Measurements from ENCODE around the gene UBA52. TPM values are rescaled to one million over a fixed set of nuclear protein-coding genes. Genes with fewer than 3 reads are reported as not detected.
A peak's percentile ranks its signal among the peaks of the same experiment; 100 is the strongest.

Gene UBA52
- total RNA-seq, 4 donors from 2014 or later, result 512 to 719 (median 537) TPM

DNA sequence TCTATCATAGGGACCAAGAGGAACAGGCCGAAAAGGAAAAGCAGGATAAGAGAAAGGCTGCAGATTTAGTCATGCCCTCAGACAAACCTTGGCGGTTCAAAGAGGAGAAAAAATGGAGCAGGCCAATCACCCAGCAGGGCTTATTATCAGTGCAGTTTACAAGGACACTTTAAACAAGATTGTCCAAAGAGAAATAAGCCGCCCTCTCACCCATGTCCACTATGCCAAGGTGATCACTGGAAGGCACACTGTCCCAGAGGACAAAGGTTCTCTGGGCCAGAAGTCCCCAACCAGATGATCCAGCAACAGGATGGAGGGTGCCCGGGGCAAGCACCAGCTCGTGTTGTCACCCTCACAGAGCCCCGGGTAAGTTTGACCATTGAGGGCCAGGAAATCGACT lies 8.7 kb downstream of the UBA52 start:
- Histone ChIP-seq H3K9me3 (no peaks in the 10 kb centered on the region), H3K27me3 (no peaks in the 10 kb centered on the region), H3K36me3 (peaks cover 0 to 24% of the 10 kb centered on the region in 2 donors), H3K4me1 (no peaks in the 10 kb centered on the region), H3K4me3 (no peak overlapping the region), H3K27ac (no peak overlapping the region)
- intact Hi-C loops (cut with DNase I; ENCODE audit: low total_unique reads) (no loop called here), in situ Hi-C loops (cut with MboI; ENCODE audit: low sequenced_read_pairs in 4 of 4) (loop anchor here in 1 of 4 donors (25.0 kb wide), 1 partner anchor 257 kb away; the partner anchor contains the start of gene UPF1)
- ATAC-seq, result no peak
- no peak for DNase-seq
- TF ChIP-seq, protein P1, sequence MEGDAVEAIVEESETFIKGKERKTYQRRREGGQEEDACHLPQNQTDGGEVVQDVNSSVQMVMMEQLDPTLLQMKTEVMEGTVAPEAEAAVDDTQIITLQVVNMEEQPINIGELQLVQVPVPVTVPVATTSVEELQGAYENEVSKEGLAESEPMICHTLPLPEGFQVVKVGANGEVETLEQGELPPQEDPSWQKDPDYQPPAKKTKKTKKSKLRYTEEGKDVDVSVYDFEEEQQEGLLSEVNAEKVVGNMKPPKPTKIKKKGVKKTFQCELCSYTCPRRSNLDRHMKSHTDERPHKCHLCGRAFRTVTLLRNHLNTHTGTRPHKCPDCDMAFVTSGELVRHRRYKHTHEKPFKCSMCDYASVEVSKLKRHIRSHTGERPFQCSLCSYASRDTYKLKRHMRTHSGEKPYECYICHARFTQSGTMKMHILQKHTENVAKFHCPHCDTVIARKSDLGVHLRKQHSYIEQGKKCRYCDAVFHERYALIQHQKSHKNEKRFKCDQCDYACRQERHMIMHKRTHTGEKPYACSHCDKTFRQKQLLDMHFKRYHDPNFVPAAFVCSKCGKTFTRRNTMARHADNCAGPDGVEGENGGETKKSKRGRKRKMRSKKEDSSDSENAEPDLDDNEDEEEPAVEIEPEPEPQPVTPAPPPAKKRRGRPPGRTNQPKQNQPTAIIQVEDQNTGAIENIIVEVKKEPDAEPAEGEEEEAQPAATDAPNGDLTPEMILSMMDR (IDR thresholded peaks at IDR 0.05 in 4 of 5, conservative IDR thresholded peaks at IDR 0.05 in 1 of 5), result no peak
- no peak for TF ChIP-seq POLR2A (IDR thresholded peaks at IDR 0.05)

DNA sequence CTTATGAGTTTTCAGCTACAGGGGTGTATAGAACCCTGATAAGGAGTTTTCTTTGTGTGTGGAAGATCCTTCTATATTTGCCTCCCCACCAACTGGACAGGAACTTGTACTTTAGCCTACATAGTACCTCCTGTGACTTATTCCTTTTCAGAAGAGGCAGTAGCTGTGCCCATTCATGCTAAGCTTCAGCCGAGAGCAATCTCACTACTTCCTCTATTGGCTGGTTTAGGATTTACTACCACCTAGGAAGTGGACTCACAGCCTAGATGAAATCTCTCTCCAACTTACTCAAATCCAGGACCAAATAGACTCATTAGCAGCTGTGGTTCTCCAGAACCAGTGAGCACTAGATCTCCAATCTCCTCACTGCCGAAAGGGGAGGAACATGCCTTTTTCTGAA lies 14.6 kb downstream of the UBA52 start:
- in situ Hi-C loops (cut with MboI; ENCODE audit: low sequenced_read_pairs in 4 of 4), result loop anchor here in 1 of 4 donors (25.0 kb wide), 1 partner anchor 251 kb away; the partner anchor contains the start of gene UPF1
- no peak for TF ChIP-seq POLR2A (IDR thresholded peaks at IDR 0.05)
- TF ChIP-seq, protein P1 (IDR thresholded peaks at IDR 0.05 in 4 of 5, conservative IDR thresholded peaks at IDR 0.05 in 1 of 5), result no peak
- Histone ChIP-seq H3K36me3 (peaks cover 0 to 10% of the 10 kb centered on the region in 2 donors), H3K27me3 (no peaks in the 10 kb centered on the region), H3K4me1 (peaks cover 16 to 19% of the 10 kb centered on the region in 2 donors), H3K9me3 (no peaks in the 10 kb centered on the region), H3K4me3 (no peak overlapping the region), H3K27ac (no peak overlapping the region)
- ATAC-seq (no peak), DNase-seq (no peak)
- intact Hi-C loops (cut with DNase I; ENCODE audit: low total_unique reads), result no loop called here

DNA sequence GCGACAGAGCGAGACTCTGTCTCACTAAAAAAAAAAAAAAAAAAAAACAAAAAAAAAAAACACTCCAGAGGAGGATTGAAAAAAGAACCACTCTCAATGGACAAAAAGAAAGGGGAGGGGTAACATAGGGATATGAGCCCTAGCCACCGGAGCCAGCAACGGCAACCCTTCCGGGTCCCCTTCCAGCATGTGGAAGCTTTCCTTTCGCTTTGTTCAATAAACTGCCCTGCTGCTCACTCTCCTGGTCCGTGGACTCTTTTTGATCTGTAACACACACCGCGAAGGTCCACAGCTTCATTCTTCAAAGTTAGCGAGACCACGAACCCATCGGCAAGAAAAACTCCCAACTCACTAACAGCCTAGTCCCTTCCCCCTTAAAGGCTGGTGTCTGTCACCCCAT lies 15.9 kb downstream of the UBA52 start:
- TF ChIP-seq, protein P1 (IDR thresholded peaks at IDR 0.05 in 4 of 5, conservative IDR thresholded peaks at IDR 0.05 in 1 of 5), result no peak
- no peak for TF ChIP-seq POLR2A (IDR thresholded peaks at IDR 0.05)
- DNase-seq (no peak), ATAC-seq (no peak)
- H3K36me3 ChIP-seq, result peaks cover 0 to 12% of the 10 kb centered on the region in 2 donors
- H3K4me3 ChIP-seq, result no peak overlapping the region
- in situ Hi-C loops (cut with MboI; ENCODE audit: low sequenced_read_pairs in 4 of 4), result loop anchor here in 1 of 4 donors (25.0 kb wide), 1 partner anchor 250 kb away; the partner anchor contains the start of gene UPF1
- no peaks in the 10 kb centered on the region for H3K27me3 ChIP-seq
- H3K9me3 ChIP-seq, result no peaks in the 10 kb centered on the region
- H3K27ac ChIP-seq, result peak overlapping the region; percentile 84 to 96 (median 94)
- intact Hi-C loops (cut with DNase I; ENCODE audit: low total_unique reads), result no loop called here
- H3K4me1 ChIP-seq, result peaks cover 16 to 19% of the 10 kb centered on the region in 2 donors

DNA sequence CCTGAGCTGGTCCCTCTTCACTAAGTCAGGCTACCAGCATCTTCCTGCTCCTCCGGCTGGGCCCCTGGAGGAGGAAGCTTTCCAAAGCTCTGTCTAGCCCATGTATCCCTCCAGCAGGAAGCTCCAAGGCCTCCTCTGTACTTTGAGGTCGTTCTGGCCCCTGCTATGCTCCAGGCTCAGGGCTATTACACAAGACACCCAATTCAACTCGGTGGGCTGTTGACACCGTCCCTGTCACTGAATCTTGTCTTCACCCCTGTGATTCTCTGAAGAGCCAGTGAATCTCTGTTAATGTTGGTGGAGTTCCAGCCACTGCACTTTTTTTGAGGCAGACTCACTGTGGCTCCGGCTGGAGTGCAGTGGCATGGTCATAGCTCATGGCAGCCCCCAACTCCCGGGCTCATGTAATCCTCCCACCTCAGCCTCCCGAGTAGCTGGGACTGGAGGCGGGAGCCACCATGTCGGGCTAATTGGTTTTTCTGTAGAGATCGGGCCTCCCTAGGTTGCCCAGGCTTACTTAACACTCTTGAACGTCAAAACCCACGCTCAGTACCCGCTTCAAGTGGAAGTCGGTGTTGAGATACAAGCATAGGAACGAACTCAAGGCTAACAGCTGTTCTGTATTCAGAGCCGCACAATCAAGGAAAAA lies 16.4 kb downstream of the UBA52 start:
- peaks cover 0 to 12% of the 10 kb centered on the region in 2 donors for H3K36me3 ChIP-seq
- H3K27ac ChIP-seq, result peak overlapping the region; percentile 84 to 96 (median 94)
- peak overlapping the region; percentile 67 to 100 (median 88) for H3K4me3 ChIP-seq
- H3K27me3 ChIP-seq, result no peaks in the 10 kb centered on the region
- ATAC-seq (peak in 1 of 2 donors; percentile 23), DNase-seq (no peak)
- peaks cover 16 to 19% of the 10 kb centered on the region in 2 donors for H3K4me1 ChIP-seq
- TF ChIP-seq, protein P1 (IDR thresholded peaks at IDR 0.05 in 4 of 5, conservative IDR thresholded peaks at IDR 0.05 in 1 of 5), result no peak
- no peak for TF ChIP-seq POLR2A (IDR thresholded peaks at IDR 0.05)
- in situ Hi-C loops (cut with MboI; ENCODE audit: low sequenced_read_pairs in 4 of 4) (loop anchor here in 1 of 4 donors (25.0 kb wide), 1 partner anchor 249 kb away; the partner anchor contains the start of gene UPF1), intact Hi-C loops (cut with DNase I; ENCODE audit: low total_unique reads) (loop anchor here (2.0 kb wide), 2 partner anchors 91 to 137 kb away; no protein-coding TSS in a partner anchor)
- no peaks in the 10 kb centered on the region for H3K9me3 ChIP-seq

Data from gastrocnemius medialis (tissue), 4 donors.